ENCODE measurements around the gene PTPRT.
A peak's percentile ranks its signal among the peaks of the same experiment; 100 is the strongest.

Gene PTPRT

DNA sequence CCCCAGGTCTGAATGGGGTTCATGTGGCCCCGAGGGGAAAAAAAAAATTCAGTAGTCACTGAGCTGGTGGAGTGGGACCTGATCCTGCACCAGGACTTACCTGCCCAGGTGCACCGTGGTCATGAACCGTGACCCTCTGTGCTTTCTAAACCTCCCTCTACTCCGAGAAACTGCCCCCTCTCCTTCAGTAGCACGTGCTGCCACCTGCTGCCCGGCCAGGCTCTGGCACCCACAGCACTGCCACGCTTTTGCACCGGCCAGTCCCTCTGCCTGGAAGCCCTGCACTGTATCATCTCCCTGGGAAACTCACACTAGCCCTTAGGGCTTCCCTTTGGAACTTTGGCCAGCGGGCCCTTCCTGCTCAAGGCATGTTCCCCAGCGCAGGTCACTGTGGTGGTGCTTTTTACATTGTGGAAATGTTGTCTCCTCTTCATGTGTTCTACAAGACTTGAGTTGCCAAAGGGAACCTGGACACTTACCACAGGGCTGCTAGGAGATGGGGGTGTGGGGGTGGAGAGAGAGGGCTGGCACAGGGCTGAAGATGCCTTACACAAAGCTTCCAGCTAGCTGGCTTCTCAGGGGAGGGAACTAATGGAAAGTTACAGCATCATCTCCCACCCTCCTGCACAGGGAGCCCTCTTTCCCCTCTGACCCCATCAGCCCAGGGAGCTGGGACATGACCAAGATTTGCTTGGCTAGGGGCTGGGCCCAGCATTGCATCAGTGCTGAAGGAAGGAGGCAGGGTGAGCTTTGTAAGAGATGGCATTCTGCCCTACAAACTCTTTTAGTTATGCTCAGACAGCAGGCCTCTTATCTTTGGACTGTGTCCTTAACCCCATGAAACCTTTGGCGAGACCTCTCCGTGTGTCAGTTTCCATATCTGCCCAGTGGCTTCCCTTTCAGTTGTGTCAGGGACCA is 2.5 kb upstream of the PTPRT start:
- no peak for DNase-seq
- Histone ChIP-seq H3K4me1 (peaks cover 0 to 24% (median 18%) of the 10 kb centered on the region in 4 donors), H3K27ac (no peak overlapping the region), H3K9me3 (no peaks in the 10 kb centered on the region), H3K27me3 (peaks cover 0 to 49% of the 10 kb centered on the region in 2 donors), H3K4me3 (no peak overlapping the region), H3K36me3 (no peaks in the 10 kb centered on the region)
- intact Hi-C loops (cut with DNase I; ENCODE audit: low total_unique reads) = no loop called here
- TF ChIP-seq, protein P1, sequence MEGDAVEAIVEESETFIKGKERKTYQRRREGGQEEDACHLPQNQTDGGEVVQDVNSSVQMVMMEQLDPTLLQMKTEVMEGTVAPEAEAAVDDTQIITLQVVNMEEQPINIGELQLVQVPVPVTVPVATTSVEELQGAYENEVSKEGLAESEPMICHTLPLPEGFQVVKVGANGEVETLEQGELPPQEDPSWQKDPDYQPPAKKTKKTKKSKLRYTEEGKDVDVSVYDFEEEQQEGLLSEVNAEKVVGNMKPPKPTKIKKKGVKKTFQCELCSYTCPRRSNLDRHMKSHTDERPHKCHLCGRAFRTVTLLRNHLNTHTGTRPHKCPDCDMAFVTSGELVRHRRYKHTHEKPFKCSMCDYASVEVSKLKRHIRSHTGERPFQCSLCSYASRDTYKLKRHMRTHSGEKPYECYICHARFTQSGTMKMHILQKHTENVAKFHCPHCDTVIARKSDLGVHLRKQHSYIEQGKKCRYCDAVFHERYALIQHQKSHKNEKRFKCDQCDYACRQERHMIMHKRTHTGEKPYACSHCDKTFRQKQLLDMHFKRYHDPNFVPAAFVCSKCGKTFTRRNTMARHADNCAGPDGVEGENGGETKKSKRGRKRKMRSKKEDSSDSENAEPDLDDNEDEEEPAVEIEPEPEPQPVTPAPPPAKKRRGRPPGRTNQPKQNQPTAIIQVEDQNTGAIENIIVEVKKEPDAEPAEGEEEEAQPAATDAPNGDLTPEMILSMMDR (IDR thresholded peaks at IDR 0.05) = no peak

DNA sequence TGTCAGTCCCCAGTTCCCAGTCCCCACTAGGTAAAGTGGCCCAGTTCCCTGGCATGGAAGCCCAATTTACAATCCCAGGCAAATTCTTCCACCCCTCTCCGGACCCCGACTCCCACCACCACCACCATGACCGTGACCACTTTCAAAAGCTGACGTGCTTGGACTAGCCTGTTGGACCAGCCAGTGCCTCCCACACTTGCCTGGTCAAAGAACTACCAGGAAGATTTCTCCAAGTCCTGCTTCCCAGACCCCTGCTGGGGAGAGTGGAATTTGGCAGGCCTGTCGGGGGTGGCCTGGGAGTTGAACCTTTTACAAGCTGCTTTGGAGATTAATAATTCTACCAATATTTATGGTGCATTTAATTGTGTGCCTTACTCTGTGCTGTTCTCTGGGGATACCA is 1.4 kb upstream of the PTPRT start:
- Histone ChIP-seq H3K27ac (no peak overlapping the region), H3K9me3 (no peaks in the 10 kb centered on the region), H3K27me3 (peaks cover 0 to 55% of the 10 kb centered on the region in 2 donors), H3K36me3 (no peaks in the 10 kb centered on the region), H3K4me1 (peaks cover 0 to 24% (median 18%) of the 10 kb centered on the region in 4 donors), H3K4me3 (no peak overlapping the region)
- intact Hi-C loops (cut with DNase I; ENCODE audit: low total_unique reads) = no loop called here
- TF ChIP-seq, protein P1 (IDR thresholded peaks at IDR 0.05) = no peak
- DNase-seq = no peak

DNA sequence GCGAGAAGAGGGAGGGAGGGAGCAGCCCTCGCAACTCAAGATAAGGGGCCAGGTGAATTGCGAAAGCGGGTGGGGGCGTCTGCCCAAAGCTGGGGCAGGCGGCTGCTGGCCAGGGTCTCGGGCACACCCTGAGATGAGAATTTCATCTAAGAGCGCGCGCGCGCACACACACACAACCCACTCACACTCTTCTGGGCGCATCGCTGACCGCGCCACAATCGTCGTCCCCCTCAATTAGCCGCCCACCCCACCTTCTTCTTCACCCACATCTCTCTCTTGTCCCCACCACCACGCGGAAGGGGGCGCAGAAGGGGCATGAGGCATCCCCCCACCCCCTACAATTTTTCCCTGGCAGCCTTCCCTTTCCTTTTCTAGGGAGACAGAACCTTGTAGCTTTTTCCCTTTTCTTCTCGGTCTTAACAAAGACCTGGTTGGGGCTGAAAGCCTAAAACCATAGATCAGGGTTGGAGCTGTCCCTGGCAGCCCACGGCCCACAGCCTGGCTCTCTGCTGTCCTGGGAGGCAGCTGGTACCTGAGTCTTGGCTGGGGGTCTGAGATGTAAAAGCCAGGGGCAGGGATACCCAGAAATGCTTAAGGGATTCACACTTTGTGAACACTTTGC is 737 bp upstream of the PTPRT start:
- Histone ChIP-seq H3K9me3 (no peaks in the 10 kb centered on the region), H3K36me3 (no peaks in the 10 kb centered on the region), H3K4me1 (peaks cover 0 to 24% (median 18%) of the 10 kb centered on the region in 4 donors), H3K27me3 (peaks cover 0 to 61% of the 10 kb centered on the region in 2 donors), H3K27ac (no peak overlapping the region), H3K4me3 (no peak overlapping the region)
- TF ChIP-seq, protein P1 (IDR thresholded peaks at IDR 0.05) = no peak
- intact Hi-C loops (cut with DNase I; ENCODE audit: low total_unique reads) = no loop called here
- no peak for DNase-seq

DNA sequence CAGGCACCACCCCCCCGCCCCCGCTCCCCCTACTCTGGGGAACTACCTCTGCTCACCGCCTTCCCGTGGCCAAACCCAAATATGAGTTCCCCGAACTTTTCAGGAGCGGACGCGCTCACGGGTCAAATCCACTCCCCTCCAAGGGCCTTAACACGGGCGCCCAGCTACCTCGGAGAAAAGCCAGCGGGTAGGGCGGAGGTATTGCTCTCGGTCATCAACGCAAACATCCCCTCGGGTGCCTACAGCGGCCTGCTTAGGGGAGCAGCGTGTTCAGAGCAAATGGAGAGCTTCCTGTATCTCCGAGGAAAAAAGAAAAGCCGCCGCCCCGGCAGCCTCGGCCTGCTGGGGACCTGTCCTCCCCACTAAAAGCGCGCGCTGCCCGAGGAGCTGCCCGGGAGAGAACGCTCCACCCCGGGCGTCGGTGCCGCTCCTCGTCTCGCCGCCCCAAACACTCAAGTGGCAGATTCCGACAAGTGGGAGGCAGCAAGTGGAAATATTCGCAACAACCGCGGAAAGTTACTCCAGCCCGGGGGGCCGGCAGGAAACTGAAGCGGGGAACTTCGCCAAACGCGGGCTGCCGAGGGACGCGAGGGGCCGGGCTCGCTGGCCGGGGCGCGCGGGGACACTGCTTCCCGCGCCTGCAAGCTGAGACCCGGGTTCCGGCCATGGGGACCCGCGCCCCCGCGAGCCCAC is 699 bp downstream of the PTPRT start:
- TF ChIP-seq, protein P1 (IDR thresholded peaks at IDR 0.05) = no peak
- Histone ChIP-seq H3K27me3 (peaks cover 0 to 70% of the 10 kb centered on the region in 2 donors), H3K27ac (no peak overlapping the region), H3K4me3 (peak overlapping the region in 1 of 2 donors; percentile 35), H3K36me3 (no peaks in the 10 kb centered on the region), H3K4me1 (peaks cover 0 to 24% (median 18%) of the 10 kb centered on the region in 4 donors), H3K9me3 (no peaks in the 10 kb centered on the region)
- intact Hi-C loops (cut with DNase I; ENCODE audit: low total_unique reads) = no loop called here
- DNase-seq = no peak

DNA sequence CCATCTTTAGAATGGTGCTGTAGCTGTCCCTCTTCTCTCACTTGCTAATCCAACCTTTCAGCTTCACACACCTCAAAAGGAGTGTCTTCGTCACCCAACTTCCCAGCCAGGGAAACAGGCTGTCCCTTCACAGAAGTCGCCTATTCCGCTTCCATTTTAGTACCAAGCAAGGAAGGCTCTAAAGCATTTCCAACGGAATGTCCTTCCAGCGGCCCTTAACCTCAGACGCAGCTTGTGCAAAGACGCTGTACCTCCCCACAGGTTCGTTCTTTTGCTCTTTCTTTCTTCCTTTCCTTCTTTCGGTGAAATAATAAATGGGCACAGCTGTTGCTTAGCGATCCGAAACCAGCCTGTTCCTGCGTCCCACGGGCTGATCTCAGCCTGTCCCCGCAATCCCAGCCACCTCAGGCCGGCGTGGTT is 1.5 kb downstream of the PTPRT start:
- Histone ChIP-seq H3K27me3 (peaks cover 0 to 70% of the 10 kb centered on the region in 2 donors), H3K4me1 (peaks cover 0 to 24% (median 18%) of the 10 kb centered on the region in 4 donors), H3K4me3 (peak overlapping the region in 1 of 2 donors; percentile 35), H3K9me3 (no peaks in the 10 kb centered on the region), H3K36me3 (no peaks in the 10 kb centered on the region), H3K27ac (no peak overlapping the region)
- TF ChIP-seq, protein P1 (IDR thresholded peaks at IDR 0.05) = no peak
- no peak for DNase-seq
- intact Hi-C loops (cut with DNase I; ENCODE audit: low total_unique reads) = no loop called here
